Measurements from ENCODE around the gene HSD3B2. TPM values are rescaled to one million over a fixed set of nuclear protein-coding genes. Genes with fewer than 3 reads are reported as not detected.

HSD3B2 gene
- total RNA-seq, 1 donor from 2014 or later, result not detected

DNA sequence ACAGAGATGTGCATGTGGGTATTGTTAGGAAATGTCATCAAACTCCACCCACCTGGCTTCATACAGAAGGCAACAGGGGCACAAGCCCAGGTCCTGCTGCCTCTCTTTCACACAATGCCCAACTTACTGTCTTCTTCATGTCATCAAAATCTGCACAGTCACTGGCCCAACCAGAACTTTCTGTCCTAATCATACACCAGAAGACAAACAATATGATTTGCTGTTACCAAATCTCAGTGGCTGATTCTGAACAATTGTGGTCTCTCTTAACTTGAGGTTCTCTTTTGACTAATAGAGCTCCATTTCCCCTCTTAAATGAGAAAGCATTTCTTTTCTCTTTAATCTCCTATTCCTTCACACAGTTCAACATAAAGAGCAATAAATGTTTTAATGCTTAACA lies 7.7 kb downstream of the HSD3B2 start:
- H3K36me3 Mint-ChIP-seq (ENCODE audit: unreplicated experiment), result no peaks in the 10 kb centered on the region
- H3K27me3 Mint-ChIP-seq (ENCODE audit: unreplicated experiment), result peaks cover 2% of the 10 kb centered on the region
- H3K4me1 Mint-ChIP-seq (ENCODE audit: low read depth, unreplicated experiment), result no peaks in the 10 kb centered on the region
- H3K27ac Mint-ChIP-seq (ENCODE audit: unreplicated experiment), result no peak overlapping the region
- H3K4me3 Mint-ChIP-seq (ENCODE audit: unreplicated experiment), result no peak overlapping the region
- H3K9me3 Mint-ChIP-seq (ENCODE audit: unreplicated experiment), result no peaks in the 10 kb centered on the region
- DNase-seq, result no peak
- TF ChIP-seq, protein P1, sequence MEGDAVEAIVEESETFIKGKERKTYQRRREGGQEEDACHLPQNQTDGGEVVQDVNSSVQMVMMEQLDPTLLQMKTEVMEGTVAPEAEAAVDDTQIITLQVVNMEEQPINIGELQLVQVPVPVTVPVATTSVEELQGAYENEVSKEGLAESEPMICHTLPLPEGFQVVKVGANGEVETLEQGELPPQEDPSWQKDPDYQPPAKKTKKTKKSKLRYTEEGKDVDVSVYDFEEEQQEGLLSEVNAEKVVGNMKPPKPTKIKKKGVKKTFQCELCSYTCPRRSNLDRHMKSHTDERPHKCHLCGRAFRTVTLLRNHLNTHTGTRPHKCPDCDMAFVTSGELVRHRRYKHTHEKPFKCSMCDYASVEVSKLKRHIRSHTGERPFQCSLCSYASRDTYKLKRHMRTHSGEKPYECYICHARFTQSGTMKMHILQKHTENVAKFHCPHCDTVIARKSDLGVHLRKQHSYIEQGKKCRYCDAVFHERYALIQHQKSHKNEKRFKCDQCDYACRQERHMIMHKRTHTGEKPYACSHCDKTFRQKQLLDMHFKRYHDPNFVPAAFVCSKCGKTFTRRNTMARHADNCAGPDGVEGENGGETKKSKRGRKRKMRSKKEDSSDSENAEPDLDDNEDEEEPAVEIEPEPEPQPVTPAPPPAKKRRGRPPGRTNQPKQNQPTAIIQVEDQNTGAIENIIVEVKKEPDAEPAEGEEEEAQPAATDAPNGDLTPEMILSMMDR (IDR thresholded peaks at IDR 0.05; ENCODE audit: partially characterized antibody, unreplicated experiment), result no peak

DNA sequence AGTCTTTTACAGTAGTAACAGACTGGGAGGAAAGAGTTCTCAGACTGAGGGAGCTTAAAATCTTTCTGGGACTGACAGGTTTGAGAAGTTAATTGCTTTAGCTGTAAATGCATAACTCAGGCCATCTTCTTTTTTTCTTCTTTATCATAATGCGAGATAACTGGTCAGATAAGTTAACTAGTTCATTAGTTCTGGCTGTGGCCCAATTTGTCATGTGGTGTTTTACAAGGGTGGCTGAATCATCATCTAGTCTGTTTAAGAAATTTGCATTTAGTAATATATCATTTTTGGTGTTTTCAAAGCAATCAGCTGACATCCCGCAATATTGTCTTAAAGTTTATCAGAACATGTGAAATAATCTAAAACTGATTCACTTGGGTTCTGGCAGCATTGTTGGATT lies 14.0 kb downstream of the HSD3B2 start:
- Mint-ChIP-seq H3K36me3 (ENCODE audit: unreplicated experiment) (peaks cover 5% of the 10 kb centered on the region), H3K9me3 (ENCODE audit: unreplicated experiment) (peaks cover 3% of the 10 kb centered on the region), H3K27ac (ENCODE audit: unreplicated experiment) (no peak overlapping the region), H3K4me1 (ENCODE audit: low read depth, unreplicated experiment) (no peaks in the 10 kb centered on the region), H3K27me3 (ENCODE audit: unreplicated experiment) (peaks cover 2% of the 10 kb centered on the region), H3K4me3 (ENCODE audit: unreplicated experiment) (no peak overlapping the region)
- no peak for DNase-seq
- TF ChIP-seq, protein P1 (IDR thresholded peaks at IDR 0.05; ENCODE audit: partially characterized antibody, unreplicated experiment), result no peak

DNA sequence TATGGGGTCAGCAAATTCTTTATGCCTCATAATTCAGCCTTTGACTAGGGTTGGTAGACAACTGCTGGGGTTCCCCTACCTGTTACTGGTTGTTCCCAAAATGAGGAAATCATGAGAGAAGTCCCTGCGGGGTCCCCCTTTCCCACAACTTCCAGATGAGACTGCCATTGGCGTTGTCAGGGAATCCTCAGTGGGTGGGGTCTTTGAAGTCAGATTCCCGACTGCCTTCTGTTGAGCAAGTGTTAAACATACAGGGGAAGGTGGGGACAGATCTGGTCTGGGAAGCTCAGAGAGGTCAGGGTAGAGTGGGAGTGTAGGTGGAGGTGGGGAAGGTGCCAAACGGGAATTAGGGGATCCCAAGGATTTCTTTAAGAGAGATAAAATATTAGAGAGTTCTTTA lies 14.7 kb downstream of the HSD3B2 start:
- Mint-ChIP-seq H3K27me3 (ENCODE audit: unreplicated experiment) (peaks cover 2% of the 10 kb centered on the region), H3K4me1 (ENCODE audit: low read depth, unreplicated experiment) (no peaks in the 10 kb centered on the region), H3K27ac (ENCODE audit: unreplicated experiment) (no peak overlapping the region), H3K36me3 (ENCODE audit: unreplicated experiment) (peaks cover 5% of the 10 kb centered on the region), H3K4me3 (ENCODE audit: unreplicated experiment) (no peak overlapping the region), H3K9me3 (ENCODE audit: unreplicated experiment) (peaks cover 3% of the 10 kb centered on the region)
- DNase-seq, result no peak
- TF ChIP-seq, protein P1 (IDR thresholded peaks at IDR 0.05; ENCODE audit: partially characterized antibody, unreplicated experiment), result no peak

DNA sequence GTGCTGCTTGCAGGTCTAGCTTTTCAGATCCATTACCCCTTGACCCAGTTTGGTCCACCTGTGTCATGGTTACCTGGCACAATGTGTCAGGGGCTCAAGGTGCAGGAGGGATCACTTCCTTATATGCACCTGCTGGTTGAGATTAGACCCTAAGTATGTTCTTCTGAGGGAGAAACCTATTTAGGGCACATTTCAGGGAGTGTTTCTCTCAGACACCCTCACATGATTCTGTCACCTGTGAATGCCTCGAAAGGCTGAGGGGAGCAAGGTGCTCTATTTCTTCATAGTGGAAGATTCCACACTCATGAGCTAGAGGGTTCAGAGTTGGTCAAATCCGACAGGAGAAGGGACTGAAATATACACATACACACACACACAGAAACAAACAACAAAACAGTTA lies 15.5 kb downstream of the HSD3B2 start:
- DNase-seq, result no peak
- Mint-ChIP-seq H3K4me3 (ENCODE audit: unreplicated experiment) (no peak overlapping the region), H3K27me3 (ENCODE audit: unreplicated experiment) (peaks cover 2% of the 10 kb centered on the region), H3K9me3 (ENCODE audit: unreplicated experiment) (peaks cover 3% of the 10 kb centered on the region), H3K27ac (ENCODE audit: unreplicated experiment) (no peak overlapping the region), H3K36me3 (ENCODE audit: unreplicated experiment) (peaks cover 5% of the 10 kb centered on the region), H3K4me1 (ENCODE audit: low read depth, unreplicated experiment) (no peaks in the 10 kb centered on the region)
- TF ChIP-seq, protein P1 (IDR thresholded peaks at IDR 0.05; ENCODE audit: partially characterized antibody, unreplicated experiment), result no peak

DNA sequence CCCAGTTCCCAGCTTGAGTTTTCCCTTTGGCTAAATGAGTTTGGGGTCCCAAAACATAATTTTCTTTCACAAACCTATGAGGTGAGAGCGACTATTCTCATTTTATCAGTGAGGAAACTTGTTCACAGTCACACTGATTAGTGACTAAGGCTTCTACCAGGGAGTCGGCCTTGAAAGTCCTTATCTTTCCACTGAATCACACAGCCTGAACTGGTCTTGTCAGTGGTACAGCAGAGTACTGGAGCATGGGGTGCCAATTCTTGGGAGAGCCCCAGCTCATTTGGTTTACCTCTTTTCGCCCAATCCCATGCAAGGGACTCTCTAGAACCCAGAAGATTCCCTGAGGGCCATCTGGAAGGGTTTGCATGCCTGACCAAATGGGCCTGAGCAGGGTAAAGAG lies 16.9 kb downstream of the HSD3B2 start:
- Mint-ChIP-seq H3K9me3 (ENCODE audit: unreplicated experiment) (peaks cover 3% of the 10 kb centered on the region), H3K4me3 (ENCODE audit: unreplicated experiment) (no peak overlapping the region), H3K36me3 (ENCODE audit: unreplicated experiment) (peaks cover 5% of the 10 kb centered on the region), H3K27me3 (ENCODE audit: unreplicated experiment) (no peaks in the 10 kb centered on the region), H3K27ac (ENCODE audit: unreplicated experiment) (no peak overlapping the region), H3K4me1 (ENCODE audit: low read depth, unreplicated experiment) (no peaks in the 10 kb centered on the region)
- no peak for DNase-seq
- TF ChIP-seq, protein P1 (IDR thresholded peaks at IDR 0.05; ENCODE audit: partially characterized antibody, unreplicated experiment), result no peak
